GM12891 (cell line): ENCODE data around the gene ADPGK.
"Not testable (repeated sequence)": the region's sequence is repeated elsewhere in the genome, so short reads cannot be mapped to it uniquely, and the experiment has no call there.

Source experiments
- DNase-seq: peaks from one replicate; pipeline ENCODE4 v3.0.0; 2011; ENCODE audit warnings: low spot score; ENCODE audit not compliant: insufficient read length
- FAIRE-seq: peaks from 2 replicates; lab custom pipeline; 2011; peaks lifted over from hg19 to GRCh38; lab: Jason Lieb, UNC
- PAX5 ChIP-seq: IDR thresholded peaks from 2 replicates; pipeline ENCODE4 v1.6.1; 2011; ENCODE audit warnings: low read length, moderate library complexity, mild to moderate bottlenecking; ENCODE audit not compliant: insufficient read depth, severe bottlenecking
- POLR2A ChIP-seq: IDR thresholded peaks from 2 replicates; pipeline ENCODE4 v1.6.1; 2011; ENCODE audit warnings: low read depth, low read length, control low read depth
- POLR2AphosphoS5 ChIP-seq: IDR thresholded peaks from 2 replicates; pipeline ENCODE4 v1.6.1; 2011; ENCODE audit warnings: low read depth, low read length, control low read depth
- POU2F2 ChIP-seq: IDR thresholded peaks from 2 replicates; pipeline ENCODE4 v1.6.1; 2011; ENCODE audit warnings: low read depth, mild to moderate bottlenecking, control low read depth, low read length, moderate library complexity
- SPI1 ChIP-seq: IDR thresholded peaks from 2 replicates; pipeline ENCODE4 v1.6.1; 2011; ENCODE audit warnings: low read depth, low read length, control low read depth
- TAF1 ChIP-seq: IDR thresholded peaks from 2 replicates; pipeline ENCODE4 v1.6.1; 2011; ENCODE audit warnings: low read depth, low read length, control low read depth

ADPGK gene

GRCh38 chr15:72727154-72727553, 56.4 kb downstream of the ADPGK start:
- FAIRE-seq = no peak
- TF ChIP-seq POU2F2 = no peak
- no peak for TF ChIP-seq POLR2A
- no peak for TF ChIP-seq PAX5
- TF ChIP-seq SPI1 = no peak
- TF ChIP-seq POLR2AphosphoS5 = no peak
- no peak for TF ChIP-seq TAF1
- no peak for DNase-seq

DNA sequence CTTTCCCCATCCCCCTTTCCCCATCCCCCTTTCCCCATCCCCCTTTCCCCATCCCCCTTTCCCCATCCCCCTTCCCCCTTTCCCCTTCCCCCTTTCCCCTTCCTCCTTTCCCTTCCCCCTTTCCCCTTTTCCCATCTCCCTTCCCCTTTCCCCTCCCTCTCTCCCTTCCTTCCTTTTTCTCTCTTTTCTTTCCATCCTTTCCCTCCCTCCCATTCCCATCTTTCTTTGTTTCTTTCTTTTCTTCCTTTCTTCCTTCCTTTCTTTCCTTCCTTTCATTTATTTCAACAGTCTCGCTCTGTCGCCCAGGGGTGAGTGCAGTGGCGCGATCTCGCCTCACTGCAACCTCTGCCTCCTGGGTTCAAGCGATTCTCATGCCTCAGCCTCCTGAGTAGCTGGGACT, 57.7 kb downstream of the ADPGK start:
- FAIRE-seq = not testable (repeated sequence)

GRCh38 chr15:72725446-72725845, 58.1 kb downstream of the ADPGK start:
- FAIRE-seq (no peak), DNase-seq (no peak)
- TF ChIP-seq POLR2AphosphoS5 = no peak
- TF ChIP-seq TAF1 = no peak
- TF ChIP-seq POLR2A = no peak
- no peak for TF ChIP-seq POU2F2
- no peak for TF ChIP-seq SPI1
- TF ChIP-seq PAX5 = no peak

More for the DNA sequence above, 57.7 kb downstream of the ADPGK start:
- not testable (repeated sequence) for DNase-seq

DNA sequence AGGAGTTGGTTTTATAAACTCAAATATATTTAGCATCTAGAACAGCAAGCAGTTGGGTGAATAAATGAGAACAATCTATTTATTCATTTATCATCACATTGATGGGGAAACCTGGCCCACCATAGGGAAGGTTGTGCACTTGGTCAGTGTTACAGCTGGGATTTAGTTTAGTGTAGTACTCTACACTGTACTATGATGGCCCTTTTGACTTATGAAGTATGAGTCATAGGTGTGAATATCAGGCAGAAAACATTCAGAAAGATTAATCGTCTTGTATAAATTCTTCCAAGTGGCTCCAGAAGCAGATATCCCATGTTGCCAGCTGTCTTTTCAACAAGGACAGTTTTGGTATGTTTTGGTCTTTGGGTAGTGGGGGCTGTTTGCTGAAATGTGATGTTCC, 59.5 kb downstream of the ADPGK start:
- FAIRE-seq (no peak), DNase-seq (no peak)
- TF ChIP-seq TAF1 (no peak), SPI1 (no peak), POU2F2 (no peak), POLR2AphosphoS5 (no peak), PAX5 (no peak), POLR2A (no peak)

GRCh38 chr15:72722071-72722696, 61.4 kb downstream of the ADPGK start:
- peak; percentile 23 for FAIRE-seq
- TF ChIP-seq POLR2AphosphoS5 (no peak), POLR2A (no peak), SPI1 (no peak)
- DNase-seq = peak; percentile 20

DNA sequence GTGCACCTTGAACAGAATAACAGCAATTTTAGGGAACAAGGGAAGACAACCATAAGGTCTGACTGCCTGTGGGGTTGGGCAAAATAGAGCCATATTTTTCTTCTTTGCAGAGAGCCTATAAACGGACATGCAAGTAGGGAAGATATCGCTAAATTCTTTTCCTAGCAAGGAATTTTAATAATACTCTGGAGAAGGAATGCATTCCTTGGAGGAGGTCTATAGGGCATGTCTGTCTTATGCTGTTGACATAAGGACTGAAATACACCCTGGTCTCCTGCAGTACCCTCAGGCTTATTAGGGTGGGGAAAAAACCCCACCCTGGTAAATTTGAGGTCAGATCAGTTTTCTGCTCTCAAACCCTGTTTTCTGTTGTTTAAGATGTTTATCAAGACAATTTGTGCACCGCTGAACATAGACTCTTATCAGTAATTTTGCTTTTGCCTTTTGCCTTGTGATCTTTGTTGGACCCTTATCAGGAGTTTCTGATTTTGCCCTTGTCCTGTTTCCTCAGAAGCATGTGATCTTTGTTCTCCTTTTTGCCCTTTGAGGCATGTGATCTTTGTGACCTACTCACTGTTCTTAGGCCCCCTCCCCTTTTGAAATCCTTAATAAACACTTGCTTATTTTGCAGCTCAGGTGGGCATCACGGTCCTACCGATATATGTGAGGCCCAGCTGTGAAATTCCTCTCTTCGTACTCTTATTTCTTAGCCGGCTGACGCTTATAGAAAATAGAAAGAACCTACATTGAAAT, 74.8 kb downstream of the ADPGK start:
- DNase-seq, FAIRE-seq: not testable (repeated sequence)

GRCh38 chr15:72706266-72706665, 77.3 kb downstream of the ADPGK start:
- TF ChIP-seq SPI1 (no peak), POLR2A (no peak), POLR2AphosphoS5 (no peak), POU2F2 (no peak), TAF1 (no peak), PAX5 (no peak)
- DNase-seq (no peak), FAIRE-seq (no peak)
